Neural progenitor cell (in vitro differentiated cells): ENCODE results near the gene MS4A18. TPM values are rescaled to one million over a fixed set of nuclear protein-coding genes. Genes with fewer than 3 reads are reported as not detected.

Source experiments
- DNase-seq: peaks from one replicate; pipeline ENCODE4 v3.0.0-alpha.2; 2016; ENCODE audit warnings: low spot score
- H2AFZ ChIP-seq: fragments of 200-600 bp; sonication (generic); replicated peaks from 2 replicates; pipeline ENCODE4 v1.6.1; 2016; ENCODE audit warnings: antibody characterized with exemption
- H3F3A ChIP-seq: fragments of 200-600 bp; sonication (generic); 2 replicates; pipeline ENCODE4 v1.6.1; 2016; ENCODE audit warnings: antibody characterized with exemption, low read depth
- H3K27ac ChIP-seq: fragments of 200-600 bp; sonication (generic); 2 replicates; pipeline ENCODE4 v1.5.1; 2016; ENCODE audit warnings: mild to moderate bottlenecking
- H3K27me3 ChIP-seq: fragments of 200-600 bp; sonication (generic); 2 replicates; pipeline ENCODE4 v1.6.1; 2016; ENCODE audit warnings: mild to moderate bottlenecking, moderate library complexity
- H3K36me3 ChIP-seq: fragments of 200-600 bp; sonication (generic); 2 replicates; pipeline ENCODE4 v1.5.1; 2016
- H3K4me1 ChIP-seq: fragments of 200-600 bp; sonication (generic); 2 replicates; pipeline ENCODE4 v1.6.1; 2016; ENCODE audit warnings: mixed run types
- H3K4me2 ChIP-seq: fragments of 200-600 bp; sonication (generic); 2 replicates; pipeline ENCODE4 v1.6.1; 2016
- H3K4me3 ChIP-seq: fragments of 200-600 bp; sonication (generic); 2 replicates; pipeline ENCODE4 v1.5.1; 2016
- H3K79me2 ChIP-seq: fragments of 200-600 bp; sonication (generic); 2 replicates; pipeline ENCODE4 v1.6.1; 2016; ENCODE audit warnings: low read depth
- H3K9ac ChIP-seq: fragments of 200-600 bp; sonication (generic); 2 replicates; pipeline ENCODE4 v1.6.1; 2016
- H3K9me3 ChIP-seq: fragments of 200-600 bp; sonication (generic); 2 replicates; pipeline ENCODE4 v1.5.1; 2016; ENCODE audit warnings: low read depth
- H4K20me1 ChIP-seq: fragments of 200-600 bp; sonication (generic); 2 replicates; pipeline ENCODE4 v1.6.1; 2016; ENCODE audit warnings: low read depth
- H3K27ac Mint-ChIP-seq: 3 replicates; pipeline ENCODE4 v1.8.0; 2021; ENCODE audit warnings: mixed read lengths
- H3K27me3 Mint-ChIP-seq: 2 replicates; pipeline ENCODE4 v1.8.0; 2022; ENCODE audit warnings: low read depth, mild to moderate bottlenecking, inconsistent platforms, moderate library complexity, mixed read lengths; ENCODE audit not compliant: insufficient read depth
- H3K36me3 Mint-ChIP-seq: 3 replicates; pipeline ENCODE4 v1.8.0; 2021; ENCODE audit warnings: mixed read lengths
- H3K4me1 Mint-ChIP-seq: 3 replicates; pipeline ENCODE4 v1.8.0; 2021; ENCODE audit warnings: mixed read lengths
- H3K4me3 Mint-ChIP-seq: 3 replicates; pipeline ENCODE4 v1.8.0; 2021; ENCODE audit warnings: mild to moderate bottlenecking, moderate library complexity, mixed read lengths
- H3K9me3 Mint-ChIP-seq: 3 replicates; pipeline ENCODE4 v1.8.0; 2020; ENCODE audit warnings: mixed read lengths
- CTCF ChIP-seq: fragments of 200-600 bp; sonication (generic); IDR thresholded peaks from 2 replicates; pipeline ENCODE4 v1.5.1; 2017; ENCODE audit warnings: antibody characterized with exemption, mild to moderate bottlenecking
- EZH2 ChIP-seq: fragments of 200-600 bp; sonication (generic); IDR thresholded peaks from 2 replicates; pipeline ENCODE4 v1.6.1; 2017; ENCODE audit warnings: antibody characterized with exemption, mild to moderate bottlenecking, moderate library complexity
- EZH2phosphoT487 ChIP-seq: fragments of 200-600 bp; sonication (generic); IDR thresholded peaks from 2 replicates; pipeline ENCODE4 v1.6.1; 2017; ENCODE audit warnings: antibody characterized with exemption
- total RNA-seq: library from RNA; depleted of rRNA; stranded (reverse); fragments of >200 nt; gene quantifications from 2 replicates; pipeline ENCODE4 v1.2.3, GENCODE V29; 2015; ENCODE audit warnings: low replicate concordance

MS4A18 gene
- total RNA-seq, 1 donor from 2014 or later, result not detected

- no peak overlapping the region for H3K4me3 Mint-ChIP-seq
- no peaks in the 10 kb centered on the region for H3K9me3 ChIP-seq
These were observed 58.0 kb downstream of the MS4A18 start for GRCh38 chr11:60782393-60783140.

GRCh38 chr11:60783141-60783484, 58.6 kb downstream of the MS4A18 start:
- Histone ChIP-seq H3K4me3 (no peak overlapping the region), H4K20me1 (no peaks in the 10 kb centered on the region), H3K27ac (no peak overlapping the region), H3K9ac (no peak overlapping the region), H3K4me2 (no peak overlapping the region), H3K79me2 (no peaks in the 10 kb centered on the region), H3K4me1 (no peaks in the 10 kb centered on the region), H3K9me3 (no peaks in the 10 kb centered on the region), H3K36me3 (no peaks in the 10 kb centered on the region), H3F3A (no peaks in the 10 kb centered on the region), H3K27me3 (no peaks in the 10 kb centered on the region), H2AFZ (no peak overlapping the region)
- no peak for DNase-seq
- peaks cover 2% of the 10 kb centered on the region for H3K27me3 Mint-ChIP-seq
- no peak overlapping the region for H3K4me3 Mint-ChIP-seq
- no peaks in the 10 kb centered on the region for H3K36me3 Mint-ChIP-seq
- H3K27ac Mint-ChIP-seq, result no peak overlapping the region
- TF ChIP-seq EZH2, result no peak
- TF ChIP-seq CTCF, result no peak
- TF ChIP-seq EZH2phosphoT487, result no peak
- H3K9me3 Mint-ChIP-seq, result no peaks in the 10 kb centered on the region
- peaks cover 15% of the 10 kb centered on the region for H3K4me1 Mint-ChIP-seq

More at GRCh38 chr11:60782393-60783140, 58.0 kb downstream of the MS4A18 start:
- no peaks in the 10 kb centered on the region for H3K36me3 ChIP-seq
- H3K4me2 ChIP-seq, result no peak overlapping the region
- Mint-ChIP-seq H3K27ac (no peak overlapping the region), H3K27me3 (peaks cover 4% of the 10 kb centered on the region), H3K9me3 (no peaks in the 10 kb centered on the region), H3K4me1 (peaks cover 15% of the 10 kb centered on the region), H3K36me3 (no peaks in the 10 kb centered on the region)
- no peaks in the 10 kb centered on the region for H3K79me2 ChIP-seq
- no peak overlapping the region for H2AFZ ChIP-seq
- H3K27ac ChIP-seq, result no peak overlapping the region
- H4K20me1 ChIP-seq, result no peaks in the 10 kb centered on the region
- no peak for TF ChIP-seq CTCF
- TF ChIP-seq EZH2phosphoT487, result no peak
- no peak for TF ChIP-seq EZH2
- H3K9ac ChIP-seq, result no peak overlapping the region
- H3F3A ChIP-seq, result no peaks in the 10 kb centered on the region
- no peaks in the 10 kb centered on the region for H3K4me1 ChIP-seq
- DNase-seq, result no peak
- no peaks in the 10 kb centered on the region for H3K27me3 ChIP-seq
- H3K4me3 ChIP-seq, result no peak overlapping the region

- Mint-ChIP-seq H3K27ac (no peak overlapping the region), H3K4me1 (peaks cover 15% of the 10 kb centered on the region), H3K27me3 (peaks cover 4% of the 10 kb centered on the region), H3K36me3 (no peaks in the 10 kb centered on the region), H3K4me3 (no peak overlapping the region), H3K9me3 (no peaks in the 10 kb centered on the region)
- no peaks in the 10 kb centered on the region for H3K79me2 ChIP-seq
- H2AFZ ChIP-seq, result no peak overlapping the region
- no peaks in the 10 kb centered on the region for H3F3A ChIP-seq
- H3K27ac ChIP-seq, result no peak overlapping the region
- no peaks in the 10 kb centered on the region for H3K9me3 ChIP-seq
- no peak overlapping the region for H3K9ac ChIP-seq
- no peaks in the 10 kb centered on the region for H3K27me3 ChIP-seq
- TF ChIP-seq CTCF (no peak), EZH2 (no peak), EZH2phosphoT487 (no peak)
- H3K4me3 ChIP-seq, result no peak overlapping the region
- H3K4me2 ChIP-seq, result no peak overlapping the region
- no peaks in the 10 kb centered on the region for H3K36me3 ChIP-seq
- no peaks in the 10 kb centered on the region for H3K4me1 ChIP-seq
- H4K20me1 ChIP-seq, result no peaks in the 10 kb centered on the region
- no peak for DNase-seq
These were observed 59.4 kb downstream of the MS4A18 start for GRCh38 chr11:60783911-60784310.
